H1 (cell line): ENCODE measurements around the gene BCAR1. TPM values are rescaled to one million over a fixed set of nuclear protein-coding genes. Genes with fewer than 3 reads are reported as not detected.

Experiments used
- POLR2AphosphoS5 ChIP-seq: IDR thresholded peaks from 2 replicates; pipeline ENCODE4 v1.6.1; 2011; ENCODE audit warnings: low read depth, low read length
- TAF7 ChIP-seq: optimal IDR thresholded peaks from 2 replicates; pipeline ENCODE3; 2011; ENCODE audit warnings: low read depth, mild to moderate bottlenecking, inconsistent platforms, low read length, moderate library complexity, borderline replicate concordance
- polyA plus RNA-seq, 7 experiments: library from polyadenylated mRNA; depleted of rRNA in 3 of 7; stranded (reverse) in 5 of 7; unstranded in 2 of 7; fragments of >200 nt in 5 of 7; fragments of 200-250 nt in 2 of 7; gene quantifications; 1 replicate in 5 of 7; 2 replicates in 1 of 7; 4 replicates in 1 of 7; pipeline versions ENCODE4 v1.2.1 to v1.2.3, GENCODE V29; 2011 to 2013; ENCODE audit warnings: missing spikeins in 2 of 7, mixed read lengths in 2 of 7
- total RNA-seq: library from RNA; stranded (reverse); fragmentation: NEBNext Ultra II Directional; extraction: Animal tissue kit (Norgen Biotek cat#: 25700); gene quantifications from 2 replicates; pipeline ENCODE4 v1.2.1, GENCODE V29; 2021

BCAR1 gene
- total and polyA plus RNA-seq, 2 of the 8 experiments (the other 6 are each of a cell fraction or from before 2014, with no cell fraction given) = 59.8 to 105 TPM

DNA sequence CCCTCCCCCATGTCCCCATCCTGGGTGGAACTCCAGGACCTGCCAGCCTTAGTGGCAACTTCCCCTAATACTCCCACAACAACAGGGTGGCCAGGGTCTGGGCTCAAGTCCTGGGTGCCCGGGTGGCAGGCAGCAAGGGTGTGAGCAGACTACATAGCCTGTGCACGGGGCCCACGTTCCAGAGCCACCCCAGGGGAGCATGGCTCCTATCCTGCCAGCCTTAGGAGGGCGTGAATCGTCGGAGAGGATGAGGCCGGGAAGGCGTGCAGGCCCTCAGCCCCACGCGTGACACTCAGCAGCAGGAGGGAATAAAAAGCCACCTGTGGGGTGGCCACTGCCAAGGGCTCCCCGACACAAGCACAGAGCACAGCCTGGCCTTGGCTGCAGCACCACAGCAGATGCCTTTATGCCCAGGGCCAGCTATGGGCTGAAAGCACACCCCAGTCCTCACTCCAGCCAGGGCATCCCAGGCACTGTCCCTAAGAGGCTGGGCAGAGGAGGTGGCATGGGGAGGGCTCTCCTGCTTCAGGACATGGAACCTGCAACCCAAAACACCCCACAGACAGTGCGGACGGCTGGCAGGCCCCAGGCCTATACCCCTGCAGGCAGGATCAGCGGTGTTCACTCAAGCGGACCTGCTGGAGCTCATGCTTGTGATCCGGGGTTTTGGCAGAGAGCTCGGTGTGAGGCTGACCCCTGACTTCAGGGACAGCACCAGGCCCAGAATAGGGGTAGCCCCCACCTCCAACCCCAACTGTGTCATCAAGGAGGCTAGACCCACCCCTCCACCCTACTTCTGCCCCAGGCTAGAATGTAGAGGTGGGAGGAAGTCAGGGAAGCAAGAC lies 2.7 kb downstream of the BCAR1 start (continued):
- no peak for TF ChIP-seq TAF7
- TF ChIP-seq POLR2AphosphoS5 = no peak; the same call in 1 of the 2 replicates
- TF ChIP-seq, all 59 proteins: peak for 0
